ENCODE data around the gene ARHGEF7.
"Not testable (repeated sequence)": the region's sequence is repeated elsewhere in the genome, so short reads cannot be mapped to it uniquely, and the experiment has no call there.

ARHGEF7 gene

GRCh38 chr13:111255228-111255790 lies 140.2 kb downstream of the ARHGEF7 start:
- DNase-seq (ENCODE audit: low spot score) = no peak

- no peak for DNase-seq (ENCODE audit: low spot score)
Measured at GRCh38 chr13:111256458-111256857, 141.3 kb downstream of the ARHGEF7 start.

- no peak for DNase-seq (ENCODE audit: low spot score)
Measured at GRCh38 chr13:111256946-111257345, 141.8 kb downstream of the ARHGEF7 start.

- not testable (repeated sequence) for DNase-seq (ENCODE audit: low spot score)
Measured at GRCh38 chr13:111257899-111258298, 142.8 kb downstream of the ARHGEF7 start.

- no peak for DNase-seq (ENCODE audit: low spot score)
Measured at GRCh38 chr13:111258637-111259036, 143.5 kb downstream of the ARHGEF7 start.

GRCh38 chr13:111259058-111259457 lies 143.9 kb downstream of the ARHGEF7 start:
- DNase-seq (ENCODE audit: low spot score) = no peak

- no peak for DNase-seq (ENCODE audit: low spot score)
Measured at GRCh38 chr13:111261326-111261725, 146.2 kb downstream of the ARHGEF7 start.

- DNase-seq (ENCODE audit: low spot score) = no peak
Measured at GRCh38 chr13:111262281-111262680, 147.2 kb downstream of the ARHGEF7 start.

- no peak for DNase-seq (ENCODE audit: low spot score)
Measured at GRCh38 chr13:111262715-111263114, 147.6 kb downstream of the ARHGEF7 start.

- no peak for DNase-seq (ENCODE audit: low spot score)
Measured at GRCh38 chr13:111263566-111263965, 148.5 kb downstream of the ARHGEF7 start.

- no peak for DNase-seq (ENCODE audit: low spot score)
Measured at GRCh38 chr13:111265006-111265700, 150.0 kb downstream of the ARHGEF7 start.

GRCh38 chr13:111265701-111266035 lies 150.6 kb downstream of the ARHGEF7 start:
- DNase-seq (ENCODE audit: low spot score) = no peak

- no peak for DNase-seq (ENCODE audit: low spot score)
Measured at GRCh38 chr13:111267205-111267604, 152.1 kb downstream of the ARHGEF7 start.

- no peak for DNase-seq (ENCODE audit: low spot score)
Measured at GRCh38 chr13:111267784-111268183, 152.7 kb downstream of the ARHGEF7 start.

- DNase-seq (ENCODE audit: low spot score) = no peak
Measured at GRCh38 chr13:111269508-111269907, 154.4 kb downstream of the ARHGEF7 start.

- DNase-seq (ENCODE audit: low spot score) = no peak
Measured at GRCh38 chr13:111270126-111270525, 155.0 kb downstream of the ARHGEF7 start.

- DNase-seq (ENCODE audit: low spot score) = no peak
Measured at GRCh38 chr13:111270765-111271698, 155.9 kb downstream of the ARHGEF7 start.

- no peak for DNase-seq (ENCODE audit: low spot score)
Measured at GRCh38 chr13:111272117-111272516, 157.0 kb downstream of the ARHGEF7 start.

- DNase-seq (ENCODE audit: low spot score) = no peak
Measured at GRCh38 chr13:111275382-111275781, 160.3 kb downstream of the ARHGEF7 start.

- no peak for DNase-seq (ENCODE audit: low spot score)
Measured at GRCh38 chr13:111275995-111276618, 161.0 kb downstream of the ARHGEF7 start.

GRCh38 chr13:111278258-111278657 lies 163.1 kb downstream of the ARHGEF7 start:
- no peak for DNase-seq (ENCODE audit: low spot score)
